Measurements from ENCODE around the gene NUDT4.

DNA sequence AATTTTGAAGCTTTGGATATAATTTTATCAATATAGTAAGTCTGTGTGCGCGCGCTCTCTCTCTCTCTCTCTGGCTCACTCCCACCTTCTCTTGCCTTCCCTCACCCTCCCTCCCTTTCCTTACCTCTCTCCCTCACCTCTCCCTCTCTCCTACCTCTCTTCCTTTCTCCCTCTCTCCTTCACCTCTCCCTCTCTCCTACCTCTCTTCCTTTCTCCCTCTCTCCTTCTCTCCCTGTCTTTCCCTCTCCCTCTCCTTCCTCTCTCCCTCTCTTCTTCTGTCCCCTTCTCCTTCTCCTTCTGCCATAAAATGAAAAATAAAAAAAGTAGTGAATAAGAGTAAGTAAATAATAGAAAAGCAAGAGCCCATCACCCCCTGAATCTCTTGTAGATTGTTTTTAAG lies 9.0 kb upstream of the NUDT4 start:
- TF ChIP-seq, protein P1, sequence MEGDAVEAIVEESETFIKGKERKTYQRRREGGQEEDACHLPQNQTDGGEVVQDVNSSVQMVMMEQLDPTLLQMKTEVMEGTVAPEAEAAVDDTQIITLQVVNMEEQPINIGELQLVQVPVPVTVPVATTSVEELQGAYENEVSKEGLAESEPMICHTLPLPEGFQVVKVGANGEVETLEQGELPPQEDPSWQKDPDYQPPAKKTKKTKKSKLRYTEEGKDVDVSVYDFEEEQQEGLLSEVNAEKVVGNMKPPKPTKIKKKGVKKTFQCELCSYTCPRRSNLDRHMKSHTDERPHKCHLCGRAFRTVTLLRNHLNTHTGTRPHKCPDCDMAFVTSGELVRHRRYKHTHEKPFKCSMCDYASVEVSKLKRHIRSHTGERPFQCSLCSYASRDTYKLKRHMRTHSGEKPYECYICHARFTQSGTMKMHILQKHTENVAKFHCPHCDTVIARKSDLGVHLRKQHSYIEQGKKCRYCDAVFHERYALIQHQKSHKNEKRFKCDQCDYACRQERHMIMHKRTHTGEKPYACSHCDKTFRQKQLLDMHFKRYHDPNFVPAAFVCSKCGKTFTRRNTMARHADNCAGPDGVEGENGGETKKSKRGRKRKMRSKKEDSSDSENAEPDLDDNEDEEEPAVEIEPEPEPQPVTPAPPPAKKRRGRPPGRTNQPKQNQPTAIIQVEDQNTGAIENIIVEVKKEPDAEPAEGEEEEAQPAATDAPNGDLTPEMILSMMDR (IDR thresholded peaks at IDR 0.05; ENCODE audit: insufficient read depth, low read depth, low read length), result no peak
- TF ChIP-seq EZH2 (IDR thresholded peaks at IDR 0.05; ENCODE audit: insufficient read depth, low read length), result no peak

Data from astrocyte (in vitro differentiated cells and primary cell).